Gastroesophageal sphincter (tissue), 4 donors: ENCODE results near the gene PPP4R1. TPM values are rescaled to one million over a fixed set of nuclear protein-coding genes. Genes with fewer than 3 reads are reported as not detected.

Experiments used
- ATAC-seq: fragments of 150-250 bp; one replicate; pipeline ENCODE4 v1.9.1; 2016; ENCODE audit warnings: mild to moderate bottlenecking, moderate library complexity
- H3K27ac ChIP-seq, 4 donors: fragments of 200-600 bp; sonication (generic) in 3 of 4; 1 replicate in 3 of 4; 2 replicates in 1 of 4; pipeline ENCODE4 v1.5.1; 2016 to 2019
- H3K27me3 ChIP-seq: fragments of 200-600 bp; sonication (generic); one replicate; pipeline ENCODE4 v1.5.1; 2019
- H3K36me3 ChIP-seq, 2 donors: fragments of 200-600 bp; sonication (generic); one replicate each; pipeline ENCODE4 v1.5.1; 2019; ENCODE audit warnings: control low read depth in 1 of 2
- H3K4me1 ChIP-seq, 3 donors: fragments of 200-600 bp; sonication (generic); 1 replicate in 2 of 3; 2 replicates in 1 of 3; pipeline ENCODE4 v1.5.1; 2016 to 2019; ENCODE audit warnings: control low read depth in 2 of 3
- H3K4me3 ChIP-seq, 2 donors: fragments of 200-600 bp; sonication (generic); one replicate each; pipeline ENCODE4 v1.5.1; 2019; ENCODE audit warnings: mild to moderate bottlenecking in 1 of 2, moderate library complexity in 1 of 2
- H3K9me3 ChIP-seq, 3 donors: fragments of 200-600 bp; sonication (generic); one replicate each; pipeline ENCODE4 v1.5.1; 2017 to 2019; ENCODE audit warnings: control low read depth in 2 of 3
- EP300 ChIP-seq: sonication (generic); formaldehyde crosslinking; IDR thresholded peaks from one replicate; pipeline ENCODE4 v1.6.1; 2017; ENCODE audit warnings: antibody characterized with exemption, mild to moderate bottlenecking
- POLR2A ChIP-seq, 2 donors: fragments of 450-650 bp; IDR thresholded peaks; one replicate each; pipeline ENCODE4 v1.6.1; 2017; ENCODE audit warnings: antibody characterized with exemption in 2 of 2, mild to moderate bottlenecking in 2 of 2, moderate library complexity in 1 of 2
- POLR2AphosphoS5 ChIP-seq: sonication (generic); formaldehyde crosslinking; IDR thresholded peaks from one replicate; pipeline ENCODE4 v1.6.1; 2017; ENCODE audit warnings: antibody characterized with exemption
- WGBS, 2 donors: methylation state at CpG; one replicate each; pipeline ENCODE4 v1.1.5; 2018; ENCODE audit warnings: low coverage in 1 of 2; 5-methylcytosine and 5-hydroxymethylcytosine counted together
- total RNA-seq, 4 donors: library from RNA; depleted of rRNA; stranded (reverse); fragments of >200 nt; gene quantifications; one replicate each; pipeline ENCODE4 v1.1.0, GENCODE V29; 2016
- TF ChIP-seq, protein P1 (sequence below), 4 experiments: fragments of 200-600 bp in 2 of 4; fragments of 450-650 bp in 2 of 4; sonication (generic) in 1 of 4; IDR thresholded peaks; one replicate each; pipeline ENCODE4 v1.5.1; 2017 to 2019; ENCODE audit warnings: antibody characterized with exemption in 4 of 4, mild to moderate bottlenecking in 2 of 4, moderate library complexity in 2 of 4

Gene PPP4R1
- total RNA-seq, 4 donors from 2014 or later, result 91.1 to 174 (median 117) TPM

DNA sequence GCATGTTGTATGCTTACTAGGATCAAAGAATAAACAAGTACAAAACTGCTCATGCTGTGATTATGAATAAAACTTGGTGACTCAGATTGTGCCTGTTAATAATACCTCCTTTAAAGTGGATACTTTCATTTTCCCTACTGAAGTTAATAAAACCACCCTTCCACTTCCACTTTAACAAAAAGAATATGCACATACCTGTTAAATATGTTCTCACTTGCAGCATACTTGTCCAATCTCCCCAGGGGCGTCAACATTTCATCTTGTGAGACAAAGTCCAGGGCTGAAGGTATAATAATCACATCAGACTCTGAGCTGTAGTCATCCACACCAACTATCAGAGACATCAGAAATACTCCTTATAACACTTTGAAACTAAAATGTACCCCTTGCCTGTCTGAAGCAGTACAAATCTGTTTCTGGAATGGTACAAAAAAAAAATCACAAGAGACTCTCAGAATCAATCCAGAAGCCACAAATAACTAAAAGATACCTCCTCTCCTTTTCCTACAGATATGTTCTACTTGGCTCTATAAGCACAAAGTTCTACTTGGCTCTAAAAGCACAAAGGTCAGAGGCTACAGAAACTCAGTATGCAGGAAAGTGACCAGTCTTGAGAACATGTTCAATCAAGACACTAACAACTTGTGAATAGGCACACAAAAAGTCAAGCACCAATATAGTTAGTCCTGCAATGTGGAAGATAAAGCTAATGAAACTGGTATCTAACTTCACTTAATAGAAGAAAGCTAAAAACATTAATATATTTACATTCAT is 19.3 kb downstream of the PPP4R1 start:
- peak overlapping the region in 2 of 4 donors; percentile 3 to 24 for H3K27ac ChIP-seq
- H3K36me3 ChIP-seq, result peaks cover 0 to 26% of the 10 kb centered on the region in 2 donors
- no peak for ATAC-seq
- peaks cover 6 to 34% (median 10%) of the 10 kb centered on the region in 3 donors for H3K4me1 ChIP-seq
- no peaks in the 10 kb centered on the region for H3K27me3 ChIP-seq
- H3K9me3 ChIP-seq, result peaks cover 0 to 10% (median 0%) of the 10 kb centered on the region in 3 donors
- no peak for TF ChIP-seq POLR2AphosphoS5
- TF ChIP-seq EP300, result no peak
- TF ChIP-seq POLR2A (IDR thresholded peaks at IDR 0.05), result no peak
- TF ChIP-seq, protein P1, sequence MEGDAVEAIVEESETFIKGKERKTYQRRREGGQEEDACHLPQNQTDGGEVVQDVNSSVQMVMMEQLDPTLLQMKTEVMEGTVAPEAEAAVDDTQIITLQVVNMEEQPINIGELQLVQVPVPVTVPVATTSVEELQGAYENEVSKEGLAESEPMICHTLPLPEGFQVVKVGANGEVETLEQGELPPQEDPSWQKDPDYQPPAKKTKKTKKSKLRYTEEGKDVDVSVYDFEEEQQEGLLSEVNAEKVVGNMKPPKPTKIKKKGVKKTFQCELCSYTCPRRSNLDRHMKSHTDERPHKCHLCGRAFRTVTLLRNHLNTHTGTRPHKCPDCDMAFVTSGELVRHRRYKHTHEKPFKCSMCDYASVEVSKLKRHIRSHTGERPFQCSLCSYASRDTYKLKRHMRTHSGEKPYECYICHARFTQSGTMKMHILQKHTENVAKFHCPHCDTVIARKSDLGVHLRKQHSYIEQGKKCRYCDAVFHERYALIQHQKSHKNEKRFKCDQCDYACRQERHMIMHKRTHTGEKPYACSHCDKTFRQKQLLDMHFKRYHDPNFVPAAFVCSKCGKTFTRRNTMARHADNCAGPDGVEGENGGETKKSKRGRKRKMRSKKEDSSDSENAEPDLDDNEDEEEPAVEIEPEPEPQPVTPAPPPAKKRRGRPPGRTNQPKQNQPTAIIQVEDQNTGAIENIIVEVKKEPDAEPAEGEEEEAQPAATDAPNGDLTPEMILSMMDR (IDR thresholded peaks at IDR 0.05), result no peak
- no peak overlapping the region for H3K4me3 ChIP-seq
- WGBS, 2 donors, result 33% methylated on average over 1 of the region's 1 CpG; no CpG with 5 or more reads in 1 of the 2 donors

DNA sequence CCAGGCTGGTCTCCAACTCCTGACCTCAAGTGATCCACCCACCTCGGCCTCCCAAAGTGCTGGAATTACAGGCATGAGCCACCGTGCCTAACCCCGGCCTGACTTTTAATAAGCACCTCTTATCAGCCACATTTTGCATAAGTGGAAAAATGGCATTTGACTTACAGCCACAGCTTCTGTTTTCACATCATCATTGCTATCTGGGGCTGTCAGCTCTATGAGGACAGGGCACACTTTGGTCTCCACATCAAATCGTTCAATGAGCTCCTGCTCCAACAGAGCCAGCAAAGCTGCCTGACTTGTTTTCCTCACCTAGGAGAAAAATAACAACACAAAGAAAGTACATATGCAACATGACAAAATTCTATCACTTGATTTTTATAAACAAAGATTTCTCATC is 26.4 kb downstream of the PPP4R1 start:
- no peak for TF ChIP-seq EP300
- no peak for TF ChIP-seq POLR2AphosphoS5
- TF ChIP-seq, protein P1 (IDR thresholded peaks at IDR 0.05), result no peak
- no peak for TF ChIP-seq POLR2A (IDR thresholded peaks at IDR 0.05)
- Histone ChIP-seq H3K4me1 (peaks cover 0 to 5% (median 0%) of the 10 kb centered on the region in 3 donors), H3K4me3 (no peak overlapping the region), H3K27me3 (no peaks in the 10 kb centered on the region), H3K27ac (no peak overlapping the region), H3K36me3 (peaks cover 0 to 80% of the 10 kb centered on the region in 2 donors), H3K9me3 (no peaks in the 10 kb centered on the region)
- ATAC-seq, result no peak
- WGBS, 2 donors, result 90 to 92% methylated on average over 3 to 4 of the region's 4 CpGs

DNA sequence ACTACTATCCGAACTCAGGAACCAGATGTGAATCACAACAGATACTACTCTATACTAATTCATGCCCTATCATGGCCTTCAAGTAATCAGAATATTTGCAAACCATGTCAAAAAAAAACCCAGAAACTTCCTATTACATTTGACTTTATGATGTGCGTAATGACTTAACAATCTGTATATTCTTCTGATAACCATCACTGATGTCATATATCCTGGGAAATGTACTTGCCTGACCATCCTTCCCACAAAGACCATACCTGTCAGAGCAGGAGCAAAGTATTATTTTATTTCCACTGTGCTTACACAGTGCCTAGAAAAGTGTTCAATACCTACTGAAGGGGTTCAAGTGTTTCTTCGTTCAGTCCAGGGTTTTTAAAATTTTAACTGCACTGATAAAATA is 27.5 kb downstream of the PPP4R1 start:
- H3K9me3 ChIP-seq, result no peaks in the 10 kb centered on the region
- peaks cover 0 to 87% of the 10 kb centered on the region in 2 donors for H3K36me3 ChIP-seq
- no peak overlapping the region for H3K4me3 ChIP-seq
- no peak overlapping the region for H3K27ac ChIP-seq
- no peak for TF ChIP-seq POLR2A (IDR thresholded peaks at IDR 0.05)
- no peak for TF ChIP-seq POLR2AphosphoS5
- TF ChIP-seq EP300, result no peak
- TF ChIP-seq, protein P1 (IDR thresholded peaks at IDR 0.05), result no peak
- WGBS, 2 donors, result 94 to 95% methylated on average over 3 of the region's 3 CpGs
- no peak for ATAC-seq
- H3K4me1 ChIP-seq, result no peaks in the 10 kb centered on the region
- H3K27me3 ChIP-seq, result no peaks in the 10 kb centered on the region

DNA sequence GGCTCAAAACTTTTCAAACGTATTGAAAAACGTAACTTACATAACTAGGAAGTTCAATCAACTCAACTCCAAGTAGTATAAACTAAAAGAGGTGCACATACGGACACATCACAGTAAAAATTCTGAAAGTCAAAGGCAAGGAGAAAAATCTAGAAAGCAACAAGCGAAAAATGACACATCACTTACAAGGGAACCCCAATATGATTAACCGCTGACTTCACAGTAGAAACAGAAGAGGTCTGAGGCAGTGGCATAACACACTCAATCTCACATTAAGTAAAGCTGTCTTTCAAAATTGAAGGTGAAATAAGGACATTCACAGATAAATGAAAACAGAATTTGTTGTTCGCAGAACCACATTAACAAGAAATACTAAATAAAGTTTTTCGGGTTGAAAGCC is 32.7 kb downstream of the PPP4R1 start:
- WGBS, 2 donors, result 94 to 100% methylated on average over 5 to 7 of the region's 7 CpGs
- no peak for ATAC-seq
- Histone ChIP-seq H3K27me3 (no peaks in the 10 kb centered on the region), H3K27ac (no peak overlapping the region), H3K9me3 (no peaks in the 10 kb centered on the region), H3K36me3 (peaks cover 0 to 75% of the 10 kb centered on the region in 2 donors), H3K4me1 (no peaks in the 10 kb centered on the region), H3K4me3 (no peak overlapping the region)
- TF ChIP-seq EP300 (no peak), POLR2AphosphoS5 (no peak), POLR2A (IDR thresholded peaks at IDR 0.05) (no peak)
- TF ChIP-seq, protein P1 (IDR thresholded peaks at IDR 0.05), result no peak

DNA sequence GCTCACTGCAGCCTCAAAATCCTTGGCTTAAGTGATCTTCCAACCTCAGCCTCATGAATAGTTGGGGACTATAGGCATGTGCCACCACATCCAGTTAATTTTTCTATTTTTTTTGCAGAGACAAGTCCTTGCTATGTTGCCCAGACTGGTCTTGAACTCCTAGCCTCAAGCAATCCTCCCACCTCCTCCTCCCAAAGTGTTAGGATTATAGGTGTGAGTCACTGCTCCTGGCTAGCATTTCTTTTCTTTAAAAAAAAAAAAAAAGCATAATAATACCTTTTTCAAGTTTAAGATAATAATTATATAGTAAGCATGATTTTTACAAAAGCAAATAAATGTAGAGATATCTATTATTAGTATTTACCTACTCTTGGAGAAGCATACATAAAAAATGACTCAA is 36.1 kb downstream of the PPP4R1 start:
- no peak overlapping the region for H3K27ac ChIP-seq
- TF ChIP-seq, protein P1 (IDR thresholded peaks at IDR 0.05), result no peak
- TF ChIP-seq EP300 (no peak), POLR2A (IDR thresholded peaks at IDR 0.05) (no peak), POLR2AphosphoS5 (no peak)
- no peak overlapping the region for H3K4me3 ChIP-seq
- H3K4me1 ChIP-seq, result peaks cover 0 to 16% (median 4%) of the 10 kb centered on the region in 3 donors
- no peak for ATAC-seq
- H3K36me3 ChIP-seq, result peaks cover 0 to 61% of the 10 kb centered on the region in 2 donors
- no peaks in the 10 kb centered on the region for H3K27me3 ChIP-seq
- H3K9me3 ChIP-seq, result no peaks in the 10 kb centered on the region
